Measurements from ENCODE around the gene PNMA6E.

Gene PNMA6E

GRCh38 chrX:153371256-153371655, 29.9 kb downstream of the PNMA6E start:
- POLR2A ChIA-PET = no interaction called here
- no peaks in the 10 kb centered on the region for H3K4me1 ChIP-seq (ENCODE audit: control insufficient read depth, insufficient read depth, low read length)
- CTCF ChIA-PET = interaction anchor here (1.1 to 1.4 kb wide), 2 partner anchors 19 to 28 kb away, joined by 4 to 8 read pairs; no protein-coding TSS in a partner anchor
- TF ChIP-seq ZNF211 (tag by site-specific recombination; IDR thresholded peaks at IDR 0.05; ENCODE audit: low read depth) (no peak), ZNF555 (tag by site-specific recombination; conservative IDR thresholded peaks at IDR 0.05) (no peak), FEZF1 (tag by site-specific recombination; IDR thresholded peaks at IDR 0.05) (no peak), SP2 (tag by site-specific recombination; IDR thresholded peaks at IDR 0.05) (no peak), ZNF747 (tag by site-specific recombination; IDR thresholded peaks at IDR 0.05) (no peak), ZNF221 (tag by site-specific recombination; IDR thresholded peaks at IDR 0.05; ENCODE audit: borderline replicate concordance) (no peak), ZSCAN4 (tag by site-specific recombination; IDR thresholded peaks at IDR 0.05) (no peak), ZNF776 (tag by site-specific recombination; IDR thresholded peaks at IDR 0.05; ENCODE audit: borderline replicate concordance) (no peak), ZNF571 (tag by site-specific recombination; IDR thresholded peaks at IDR 0.05) (no peak)
- H3K4me3 ChIP-seq (ENCODE audit: low read depth, low read length) = no peak overlapping the region
- H3K9me3 ChIP-seq (ENCODE audit: control insufficient read depth, insufficient read depth, low read depth, low read length) = no peaks in the 10 kb centered on the region
- no peak overlapping the region for H3K27ac ChIP-seq (ENCODE audit: extremely low read depth, low read depth, low read length)
- H3K36me3 ChIP-seq (ENCODE audit: control insufficient read depth in 2 of 2, insufficient read depth in 1 of 2, low read length in 2 of 2) = no peaks in the 10 kb centered on the region

- CTCF ChIA-PET = interaction anchor here (0.6 to 1.4 kb wide), 3 partner anchors 29 to 77 kb away, joined by 3 to 8 read pairs (median 3); no protein-coding TSS in a partner anchor
- Histone ChIP-seq H3K9me3 (ENCODE audit: control insufficient read depth, insufficient read depth, low read depth, low read length) (no peaks in the 10 kb centered on the region), H3K36me3 (ENCODE audit: control insufficient read depth in 2 of 2, insufficient read depth in 1 of 2, low read length in 2 of 2) (no peaks in the 10 kb centered on the region), H3K4me3 (ENCODE audit: low read depth, low read length) (no peak overlapping the region), H3K4me1 (ENCODE audit: control insufficient read depth, insufficient read depth, low read length) (no peaks in the 10 kb centered on the region), H3K27ac (ENCODE audit: extremely low read depth, low read depth, low read length) (no peak overlapping the region)
- POLR2A ChIA-PET = no interaction called here
- no peak for TF ChIP-seq SALL2 (tag by site-specific recombination; IDR thresholded peaks at IDR 0.05; ENCODE audit: borderline replicate concordance)
- TF ChIP-seq ZNF311 (tag by site-specific recombination; IDR thresholded peaks at IDR 0.05; ENCODE audit: borderline replicate concordance) = no peak
- TF ChIP-seq KLF9 (tag by site-specific recombination; IDR thresholded peaks at IDR 0.05; ENCODE audit: low read depth) = no peak
- no peak for TF ChIP-seq ZNF24 (tag by site-specific recombination; IDR thresholded peaks at IDR 0.05)
- TF ChIP-seq ZNF366 (tag by site-specific recombination; conservative IDR thresholded peaks at IDR 0.05) = no peak
- TF ChIP-seq ZSCAN4 (tag by site-specific recombination; IDR thresholded peaks at IDR 0.05) = no peak
- TF ChIP-seq ATF2 (tag by site-specific recombination; IDR thresholded peaks at IDR 0.05; ENCODE audit: low read depth) = no peak
These were observed 30.7 kb downstream of the PNMA6E start for GRCh38 chrX:153370293-153371055.

GRCh38 chrX:153366878-153367538, 34.1 kb downstream of the PNMA6E start:
- H3K36me3 ChIP-seq (ENCODE audit: control insufficient read depth in 2 of 2, insufficient read depth in 1 of 2, low read length in 2 of 2) = no peaks in the 10 kb centered on the region
- ChIA-PET POLR2A (no interaction called here), CTCF (no interaction called here)
- H3K4me1 ChIP-seq (ENCODE audit: control insufficient read depth, insufficient read depth, low read length) = no peaks in the 10 kb centered on the region; the same call in 1 of the 2 replicates
- no peaks in the 10 kb centered on the region for H3K9me3 ChIP-seq (ENCODE audit: control insufficient read depth, insufficient read depth, low read depth, low read length)
- H3K27ac ChIP-seq (ENCODE audit: extremely low read depth, low read depth, low read length) = no peak overlapping the region
- no peak for TF ChIP-seq ZFP41 (tag by site-specific recombination; IDR thresholded peaks at IDR 0.05; ENCODE audit: borderline replicate concordance)
- TF ChIP-seq ZNF335 (tag by site-specific recombination; conservative IDR thresholded peaks at IDR 0.05) = no peak
- TF ChIP-seq ZNF621 (tag by site-specific recombination; IDR thresholded peaks at IDR 0.05) = no peak
- no peak for TF ChIP-seq ZNF362 (tag by site-specific recombination; IDR thresholded peaks at IDR 0.05)
- TF ChIP-seq IKZF3 (tag by site-specific recombination; IDR thresholded peaks at IDR 0.05) = no peak
- TF ChIP-seq ZNF776 (tag by site-specific recombination; IDR thresholded peaks at IDR 0.05; ENCODE audit: borderline replicate concordance) = no peak
- no peak for TF ChIP-seq ZNF610 (tag by site-specific recombination; IDR thresholded peaks at IDR 0.05; ENCODE audit: borderline replicate concordance)
- no peak for TF ChIP-seq ZBTB48 (tag by site-specific recombination; IDR thresholded peaks at IDR 0.05)
- no peak overlapping the region for H3K4me3 ChIP-seq (ENCODE audit: low read depth, low read length)

Measured in HEK293 (cell line).